A549 treated with AZD2906 at 1 μM for 4 hours (cell line): ENCODE measurements around the gene OR5J2. TPM values are rescaled to one million over a fixed set of nuclear protein-coding genes. Genes with fewer than 3 reads are reported as not detected.

Experiments
- total RNA-seq: library from RNA; stranded (reverse); fragments of 200-300 nt; extraction: Qiagen RNA extraction; gene quantifications from 5 replicates; pipeline ENCODE4 v1.2.3, GENCODE V29; 2022

Gene OR5J2
- total RNA-seq, result not detected in 5 replicates

GRCh38 chr11:56176318-56176717, at the start of gene OR5J2:
TSS of gene OR5J2 (plus strand) at chr11:56176618. CDS start at chr11:56176618, 0 bp downstream.

GRCh38 chr11:56140151-56140661, 36.2 kb upstream of the OR5J2 start, which contains the start of gene OR8J3:
TSS of gene OR8J3 (minus strand) at chr11:56140201. CDS start at chr11:56137718, 2,483 bp downstream.

GRCh38 chr11:56160217-56160616, 16.2 kb upstream of the OR5J2 start, which contains the start of gene OR8K5:
TSS of gene OR8K5 (minus strand) at chr11:56160317. CDS start at chr11:56160317, 0 bp downstream.

Other genes starting within 250 kb of the OR5J2 start
- not detected in 5 replicates for gene OR5I1, start 240.2 kb upstream of the OR5J2 start, total RNA-seq
- gene OR10AG1, start 206.7 kb upstream of the OR5J2 start, total RNA-seq, result not detected in 5 replicates
- gene OR5F1, start 182.0 kb upstream of the OR5J2 start, total RNA-seq, result not detected in 5 replicates
- gene OR5AS1, start 149.0 kb upstream of the OR5J2 start, total RNA-seq, result not detected in 5 replicates
- gene OR8I2, start 83.3 kb upstream of the OR5J2 start, total RNA-seq, result not detected in 5 replicates
- gene OR8H2, start 72.9 kb upstream of the OR5J2 start, total RNA-seq, result not detected in 5 replicates
- gene OR8H3, start 54.2 kb upstream of the OR5J2 start, total RNA-seq, result not detected in 5 replicates
- gene OR8J3, start 36.4 kb upstream of the OR5J2 start, total RNA-seq, result not detected in 5 replicates
- gene OR8K5, start 16.3 kb upstream of the OR5J2 start, total RNA-seq, result not detected in 5 replicates
- not detected in 5 replicates for gene OR5T2, start 57.6 kb downstream of the OR5J2 start, total RNA-seq
- not detected in 5 replicates for gene OR5T3, start 75.6 kb downstream of the OR5J2 start, total RNA-seq
- not detected in 5 replicates for gene OR5T1, start 97.5 kb downstream of the OR5J2 start, total RNA-seq
- not detected in 5 replicates for gene OR8H1, start 115.6 kb downstream of the OR5J2 start, total RNA-seq
- not detected in 5 replicates for gene OR8K3, start 138.5 kb downstream of the OR5J2 start, total RNA-seq
- gene OR8K1, start 169.4 kb downstream of the OR5J2 start, total RNA-seq, result not detected in 5 replicates
- not detected in 5 replicates for gene OR8J1, start 177.7 kb downstream of the OR5J2 start, total RNA-seq
- not detected in 5 replicates for gene OR8U1, start 199.0 kb downstream of the OR5J2 start, total RNA-seq
- gene OR5AL1, start 236.1 kb downstream of the OR5J2 start, total RNA-seq, result not detected in 5 replicates